PC-3 (cell line): Measurements from ENCODE around the gene NOTCH1. TPM values are rescaled to one million over a fixed set of nuclear protein-coding genes. Genes with fewer than 3 reads are reported as not detected.
A peak's percentile ranks its signal among the peaks of the same experiment; 100 is the strongest.

Experiments
- ATAC-seq: fragments of 200-7000 bp; cut with Tn5 transposase; 2 replicates; pipeline ENCODE4 v1.9.1; 2020; ENCODE audit warnings: mild to moderate bottlenecking, moderate library complexity
- BruUV-seq: library from RNA; stranded (reverse); fragments of 400-500 nt; replicated peaks from 2 replicates; lab custom pipeline; 2021; lab: Mats Ljungman, UMichigan
- CTCF ChIA-PET: fragments of 300-600 bp; sonication (Branson Sonifier 250); formaldehyde crosslinking; loops from one replicate; lab custom pipeline; 2022; ENCODE audit warnings: antibody characterized with exemption; lab: Charles Lee
- POLR2A ChIA-PET: fragments of 300-600 bp; sonication (Branson Sonifier 250); formaldehyde crosslinking; loops from one replicate; lab custom pipeline; 2022; ENCODE audit warnings: antibody characterized with exemption; ENCODE audit not compliant: unreplicated experiment; lab: Charles Lee
- DNase-seq: peaks from one replicate; pipeline ENCODE4 v3.0.0-alpha.2; 2015
- H2AFZ ChIP-seq: fragments of 300-600 bp; sonication (generic); 2 replicates; pipeline ENCODE4 v1.6.0; 2016; ENCODE audit warnings: antibody characterized with exemption, low read length
- H3F3A ChIP-seq: fragments of 300-600 bp; sonication (generic); one replicate; pipeline ENCODE4 v1.6.0; 2017; ENCODE audit warnings: antibody characterized with exemption, low read length, control low read depth, mild to moderate bottlenecking; ENCODE audit not compliant: unreplicated experiment
- H3K27ac ChIP-seq: fragments of 300-600 bp; sonication (generic); 2 replicates; pipeline ENCODE4 v1.5.1; 2016; ENCODE audit warnings: mild to moderate bottlenecking, low read length
- H3K27me3 ChIP-seq: fragments of 300-600 bp; sonication (generic); 2 replicates; pipeline ENCODE4 v1.6.1; 2016; ENCODE audit warnings: low read length, mixed read lengths
- H3K36me3 ChIP-seq: fragments of 300-600 bp; sonication (generic); 2 replicates; pipeline ENCODE4 v1.6.1; 2016; ENCODE audit warnings: low read depth, mixed run types, low read length, mixed read lengths
- H3K4me1 ChIP-seq: fragments of 300-600 bp; sonication (generic); 2 replicates; pipeline ENCODE4 v1.5.1; 2016; ENCODE audit warnings: low read length; ENCODE audit not compliant: insufficient read depth
- H3K4me2 ChIP-seq: fragments of 300-600 bp; sonication (generic); 2 replicates; pipeline ENCODE4 v1.6.0; 2016; ENCODE audit warnings: low read length
- H3K4me3 ChIP-seq: fragments of 300-600 bp; sonication (generic); 2 replicates; pipeline ENCODE4 v1.5.1; 2016; ENCODE audit warnings: mild to moderate bottlenecking, low read length, mixed read lengths
- H3K79me2 ChIP-seq: fragments of 300-600 bp; sonication (generic); 2 replicates; pipeline ENCODE4 v1.6.1; 2017; ENCODE audit warnings: low read length, mixed read lengths
- H3K9ac ChIP-seq: fragments of 300-600 bp; sonication (generic); 2 replicates; pipeline ENCODE4 v1.6.0; 2016; ENCODE audit warnings: mild to moderate bottlenecking, low read length
- H3K9me2 ChIP-seq: fragments of 300-600 bp; sonication (generic); replicated peaks from 2 replicates; pipeline ENCODE4 v1.6.1; 2016; ENCODE audit warnings: mixed run types, low read length, mixed read lengths
- H3K9me3 ChIP-seq: fragments of 300-600 bp; sonication (generic); 2 replicates; pipeline ENCODE4 v1.6.1; 2016; ENCODE audit warnings: low read length, mixed read lengths
- H4K20me1 ChIP-seq: fragments of 300-600 bp; sonication (generic); 2 replicates; pipeline ENCODE4 v1.6.1; 2016; ENCODE audit warnings: low read length, mixed read lengths
- CTCF ChIP-seq: fragments of 300-600 bp; sonication (generic); conservative IDR thresholded peaks from 2 replicates; pipeline ENCODE4 v1.5.1; 2017; ENCODE audit warnings: antibody characterized with exemption, low read depth, mild to moderate bottlenecking, low read length
- EZH2 ChIP-seq: fragments of 300-600 bp; sonication (generic); IDR thresholded peaks from one replicate; pipeline ENCODE4 v1.6.1; 2017; ENCODE audit warnings: antibody characterized with exemption, mild to moderate bottlenecking, low read length; ENCODE audit not compliant: unreplicated experiment
- EZH2phosphoT487 ChIP-seq: fragments of 300-600 bp; sonication (generic); IDR thresholded peaks from 2 replicates; pipeline ENCODE4 v1.6.1; 2018; ENCODE audit warnings: mild to moderate bottlenecking, antibody characterized with exemption, low read length, borderline replicate concordance
- intact Hi-C: fragments of 100-400 bp; cut with micrococcal nuclease; formaldehyde crosslinking; loops from 2 replicates; pipeline ENCODE4 v1.9.0; 2023
- total RNA-seq: library from RNA; depleted of rRNA; stranded (reverse); fragments of >200 nt; gene quantifications from 2 replicates; pipeline ENCODE4 v1.2.3, GENCODE V29; 2014

NOTCH1 gene
- total RNA-seq, 1 experiment from 2014 or later = 14.3 TPM

GRCh38 chr9:136545692-136545964 lies 220 bp downstream of the NOTCH1 start:
- H3K4me2 ChIP-seq = peak overlapping the region; percentile 96; the same call in 1 of the 2 replicates
- no peaks in the 10 kb centered on the region for H3K9me3 ChIP-seq
- no peaks in the 10 kb centered on the region for H3F3A ChIP-seq
- peak overlapping the region; percentile 48; the same call in 1 of the 2 replicates for H3K9ac ChIP-seq
- POLR2A ChIA-PET = interaction anchor here (0.7 kb wide), 1 partner anchor 80 kb away, joined by 5 read pairs; no protein-coding TSS in a partner anchor
- TF ChIP-seq EZH2phosphoT487 = no peak
- H3K27ac ChIP-seq = no peak overlapping the region
- H2AFZ ChIP-seq = no peak overlapping the region
- H3K36me3 ChIP-seq = no peaks in the 10 kb centered on the region
- H3K27me3 ChIP-seq = no peaks in the 10 kb centered on the region
- H3K79me2 ChIP-seq = peaks cover 19% of the 10 kb centered on the region
- DNase-seq (no peak), ATAC-seq (no peak; the same call in 1 of the 2 replicates)
- BruUV-seq = no TSS peak
- no peaks in the 10 kb centered on the region for H3K9me2 ChIP-seq
- H4K20me1 ChIP-seq = 0 out of 2 replicates have a peak, but pooled peaks cover 7% of the 10 kb centered on the region
- H3K4me3 ChIP-seq = peak overlapping the region; percentile 83
- CTCF ChIA-PET = no interaction called here
- H3K4me1 ChIP-seq = peaks cover 18% of the 10 kb centered on the region
- intact Hi-C loops = loop anchor here (10.0 kb wide), 1 partner anchor 61 kb away; the partner anchor contains the start of gene SEC16A

GRCh38 chr9:136544964-136545691 lies 720 bp downstream of the NOTCH1 start:
- peak overlapping the region; percentile 83 for H3K4me3 ChIP-seq
- ATAC-seq (peak; percentile 3), DNase-seq (no peak)
- TF ChIP-seq CTCF (no peak), EZH2phosphoT487 (no peak), EZH2 (no peak)
- no peaks in the 10 kb centered on the region for H3K36me3 ChIP-seq
- H3F3A ChIP-seq = no peaks in the 10 kb centered on the region
- no peaks in the 10 kb centered on the region for H3K27me3 ChIP-seq
- intact Hi-C loops = loop anchor here (10.0 kb wide), 1 partner anchor 60 kb away; the partner anchor contains the start of gene SEC16A
- H3K9me3 ChIP-seq = no peaks in the 10 kb centered on the region
- H3K4me1 ChIP-seq = peaks cover 22% of the 10 kb centered on the region
- H3K9ac ChIP-seq = peak overlapping the region; percentile 48
- peaks cover 19% of the 10 kb centered on the region for H3K79me2 ChIP-seq
- peak overlapping the region; percentile 96 for H3K4me2 ChIP-seq
- no peak overlapping the region for H3K27ac ChIP-seq
- BruUV-seq = no TSS peak
- no peaks in the 10 kb centered on the region for H3K9me2 ChIP-seq
- ChIA-PET CTCF (no interaction called here), POLR2A (no interaction called here)
- 0 out of 2 replicates have a peak, but pooled peaks cover 7% of the 10 kb centered on the region for H4K20me1 ChIP-seq
- peak overlapping the region; percentile 33; the same call in 1 of the 2 replicates for H2AFZ ChIP-seq

GRCh38 chr9:136544548-136544963 lies 1.3 kb downstream of the NOTCH1 start:
- TF ChIP-seq EZH2phosphoT487 = no peak
- no peak for TF ChIP-seq EZH2
- no peak for TF ChIP-seq CTCF
- Histone ChIP-seq H3K4me1 (peaks cover 26% of the 10 kb centered on the region), H3K36me3 (no peaks in the 10 kb centered on the region), H3K9ac (peak overlapping the region; percentile 48), H3K27me3 (no peaks in the 10 kb centered on the region), H3F3A (no peaks in the 10 kb centered on the region), H3K4me2 (peak overlapping the region; percentile 96), H4K20me1 (0 out of 2 replicates have a peak, but pooled peaks cover 7% of the 10 kb centered on the region), H3K9me2 (no peaks in the 10 kb centered on the region), H3K27ac (no peak overlapping the region), H3K9me3 (no peaks in the 10 kb centered on the region), H3K79me2 (peaks cover 19% of the 10 kb centered on the region), H2AFZ (peak overlapping the region; percentile 33; the same call in 1 of the 2 replicates), H3K4me3 (peak overlapping the region; percentile 83)
- DNase-seq = peak; percentile 44
- intact Hi-C loops = loop anchor here (10.0 kb wide), 1 partner anchor 60 kb away; the partner anchor contains the start of gene SEC16A
- CTCF ChIA-PET = no interaction called here
- TSS peak; percentile 19 for BruUV-seq
- ATAC-seq = no peak
- POLR2A ChIA-PET = no interaction called here
